Fibroblast of skin of left quadriceps (primary cell): ENCODE measurements around the gene EPHB1.
"Not testable (repeated sequence)": the region's sequence is repeated elsewhere in the genome, so short reads cannot be mapped to it uniquely, and the experiment has no call there.

Source experiments
- DNase-seq, 2 experiments: peaks; one replicate each; pipeline ENCODE4 v3.0.0-alpha.2; 2013; ENCODE audit warnings: low read depth in 2 of 2

EPHB1 gene

GRCh38 chr3:134776518-134776917 is 18.5 kb upstream of the EPHB1 start:
- no peak for DNase-seq

GRCh38 chr3:134777341-134777740 is 17.7 kb upstream of the EPHB1 start:
- no peak for DNase-seq

- DNase-seq: not testable (repeated sequence)
These were observed 6.8 kb upstream of the EPHB1 start for GRCh38 chr3:134788283-134788682.

GRCh38 chr3:134790065-134790464 is 5.0 kb upstream of the EPHB1 start:
- DNase-seq: no peak

GRCh38 chr3:134791992-134792391 is 3.1 kb upstream of the EPHB1 start:
- DNase-seq: no peak

GRCh38 chr3:134792700-134793099 is 2.4 kb upstream of the EPHB1 start:
- no peak for DNase-seq

GRCh38 chr3:134793562-134793961 is 1.5 kb upstream of the EPHB1 start:
- DNase-seq: no peak

- no peak for DNase-seq
These were observed 737 bp upstream of the EPHB1 start for GRCh38 chr3:134794323-134794722.

- DNase-seq: no peak
These were observed 753 bp downstream of the EPHB1 start for GRCh38 chr3:134795746-134796280.

- peak in 1 of 2 experiments; percentile 3 for DNase-seq
These were observed 1.4 kb downstream of the EPHB1 start for GRCh38 chr3:134796281-134797056.

GRCh38 chr3:134797057-134797740 is 2.1 kb downstream of the EPHB1 start:
- no peak for DNase-seq

GRCh38 chr3:134797741-134798451 is 2.8 kb downstream of the EPHB1 start:
- no peak for DNase-seq

GRCh38 chr3:134798681-134799311 is 3.7 kb downstream of the EPHB1 start:
- no peak for DNase-seq

GRCh38 chr3:134799393-134799792 is 4.3 kb downstream of the EPHB1 start:
- no peak for DNase-seq

GRCh38 chr3:134801204-134801958 is 6.3 kb downstream of the EPHB1 start:
- DNase-seq: no peak

GRCh38 chr3:134802428-134803050 is 7.5 kb downstream of the EPHB1 start:
- DNase-seq: no peak

GRCh38 chr3:134803051-134803505 is 8.0 kb downstream of the EPHB1 start:
- no peak for DNase-seq

GRCh38 chr3:134803652-134804051 is 8.6 kb downstream of the EPHB1 start:
- no peak for DNase-seq

- DNase-seq: no peak
These were observed 9.7 kb downstream of the EPHB1 start for GRCh38 chr3:134804508-134805480.
